Activated CD4-positive, alpha-beta T cell treated with anti-CD3 and anti-CD28 coated beads, Interleukin-2, amount 10 ng/mL, durations not matched to agents 7 days and 5 days (primary cell): ENCODE results near the gene ZCCHC10. TPM values are rescaled to one million over a fixed set of nuclear protein-coding genes. Genes with fewer than 3 reads are reported as not detected.
"Not testable (repeated sequence)": the region's sequence is repeated elsewhere in the genome, so short reads cannot be mapped to it uniquely, and the experiment has no call there.

Experiments used
- CTCF ChIA-PET: fragments of 350-600 bp; sonication (Branson Sonifier 250); formaldehyde crosslinking; loops from one replicate; lab custom pipeline; 2021; ENCODE audit warnings: antibody characterized with exemption; lab: Charles Lee
- POLR2A ChIA-PET: fragments of 350-600 bp; sonication (Branson Sonifier 250); formaldehyde crosslinking; loops from one replicate; lab custom pipeline; 2021; ENCODE audit warnings: antibody characterized with exemption; lab: Charles Lee
- DNase-seq: peaks from one replicate; pipeline ENCODE4 v3.0.0-alpha.2; 2020
- H3K27ac Mint-ChIP-seq: one replicate; pipeline ENCODE4 v1.8.0; 2021; ENCODE audit warnings: mild to moderate bottlenecking, moderate library complexity, mixed read lengths
- H3K27me3 Mint-ChIP-seq: one replicate; pipeline ENCODE4 v1.8.0; 2021; ENCODE audit warnings: mixed read lengths
- H3K36me3 Mint-ChIP-seq: one replicate; pipeline ENCODE4 v1.8.0; 2021; ENCODE audit warnings: low read depth, mixed read lengths
- H3K4me1 Mint-ChIP-seq: one replicate; pipeline ENCODE4 v1.8.0; 2021; ENCODE audit warnings: mixed read lengths
- H3K4me3 Mint-ChIP-seq: one replicate; pipeline ENCODE4 v1.8.0; 2021; ENCODE audit warnings: mild to moderate bottlenecking, moderate library complexity, mixed read lengths
- H3K9me3 Mint-ChIP-seq: one replicate; pipeline ENCODE4 v1.8.0; 2021; ENCODE audit warnings: mixed read lengths
- total RNA-seq, 2 experiments: library from RNA; stranded (reverse); gene quantifications; one replicate each; pipeline ENCODE4 v1.2.3, GENCODE V29; 2021

The ZCCHC10 gene
- total RNA-seq, 2 experiments from 2014 or later = 27.8 to 31.9 TPM

GRCh38 chr5:132963171-132964104 is 62.9 kb downstream of the ZCCHC10 start, which contains the start of gene AFF4:
Gene AFF4, minus strand, starts transcription at chr5:132963634. Its CDS starts 26,445 bp downstream, at chr5:132937189.
- ChIA-PET CTCF (interaction anchor here (0.6 to 1.7 kb wide), 5 partner anchors 9 to 102 kb away, joined by 3 to 5 read pairs (median 4); no protein-coding TSS in a partner anchor), POLR2A (interaction anchor here (0.6 to 0.7 kb wide), 3 partner anchors 22 to 88 kb away, joined by 4 to 10 read pairs (median 5); partner anchors contain the start of gene HSPA4)
- DNase-seq = peak; percentile 87
- H3K4me1 Mint-ChIP-seq = peaks cover 23% of the 10 kb centered on the region
- no peaks in the 10 kb centered on the region for H3K27me3 Mint-ChIP-seq
- peak within 1 kb of the TSS; percentile 95 for H3K4me3 Mint-ChIP-seq
- H3K36me3 Mint-ChIP-seq = peaks cover 18% of the 10 kb centered on the region
- peak within 1 kb of the TSS; percentile 99 for H3K27ac Mint-ChIP-seq
- H3K9me3 Mint-ChIP-seq = no peaks in the 10 kb centered on the region

- POLR2A ChIA-PET = interaction anchor here (0.6 to 0.7 kb wide), 2 partner anchors 22 to 89 kb away, joined by 4 to 10 read pairs; partner anchors contain the start of gene HSPA4
- CTCF ChIA-PET = interaction anchor here (0.6 to 1.7 kb wide), 4 partner anchors 8 to 88 kb away, joined by 3 to 4 read pairs (median 4); no protein-coding TSS in a partner anchor
- Mint-ChIP-seq H3K27ac (peak overlapping the region; percentile 99), H3K4me3 (peak overlapping the region; percentile 95), H3K27me3 (no peaks in the 10 kb centered on the region), H3K36me3 (peaks cover 19% of the 10 kb centered on the region), H3K9me3 (no peaks in the 10 kb centered on the region), H3K4me1 (peaks cover 23% of the 10 kb centered on the region)
- DNase-seq = peak; percentile 29
Observed at GRCh38 chr5:132962429-132963021, 63.8 kb downstream of the ZCCHC10 start.

DNA sequence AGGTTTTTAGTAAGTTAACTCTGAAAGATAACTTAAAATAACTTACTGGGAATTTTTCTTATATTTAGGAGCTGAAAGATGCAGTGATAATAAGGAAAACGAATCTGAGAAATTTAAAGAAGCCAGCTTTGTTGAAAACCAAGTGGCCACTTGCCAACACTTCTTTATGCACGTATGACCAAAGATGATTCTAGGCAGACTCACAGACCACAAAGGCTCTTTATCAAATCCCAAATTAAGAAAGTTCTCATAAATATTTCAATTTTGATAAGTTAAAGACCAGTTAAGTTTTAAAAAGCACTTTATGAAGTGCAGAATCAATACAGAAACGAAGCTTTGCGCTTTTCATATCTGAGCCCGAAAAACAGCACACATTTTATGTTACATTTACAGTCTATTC is 64.5 kb downstream of the ZCCHC10 start:
- DNase-seq = no peak
- H3K27ac Mint-ChIP-seq = peak overlapping the region; percentile 99
- H3K4me3 Mint-ChIP-seq = peak overlapping the region; percentile 95
- H3K36me3 Mint-ChIP-seq = peaks cover 19% of the 10 kb centered on the region
- H3K9me3 Mint-ChIP-seq = no peaks in the 10 kb centered on the region
- CTCF ChIA-PET = interaction anchor here (0.7 to 1.0 kb wide), 3 partner anchors 11 to 89 kb away, joined by 3 to 4 read pairs (median 3); partner anchors contain the start of gene LEAP2
- POLR2A ChIA-PET = no interaction called here
- peaks cover 23% of the 10 kb centered on the region for H3K4me1 Mint-ChIP-seq
- no peaks in the 10 kb centered on the region for H3K27me3 Mint-ChIP-seq

DNA sequence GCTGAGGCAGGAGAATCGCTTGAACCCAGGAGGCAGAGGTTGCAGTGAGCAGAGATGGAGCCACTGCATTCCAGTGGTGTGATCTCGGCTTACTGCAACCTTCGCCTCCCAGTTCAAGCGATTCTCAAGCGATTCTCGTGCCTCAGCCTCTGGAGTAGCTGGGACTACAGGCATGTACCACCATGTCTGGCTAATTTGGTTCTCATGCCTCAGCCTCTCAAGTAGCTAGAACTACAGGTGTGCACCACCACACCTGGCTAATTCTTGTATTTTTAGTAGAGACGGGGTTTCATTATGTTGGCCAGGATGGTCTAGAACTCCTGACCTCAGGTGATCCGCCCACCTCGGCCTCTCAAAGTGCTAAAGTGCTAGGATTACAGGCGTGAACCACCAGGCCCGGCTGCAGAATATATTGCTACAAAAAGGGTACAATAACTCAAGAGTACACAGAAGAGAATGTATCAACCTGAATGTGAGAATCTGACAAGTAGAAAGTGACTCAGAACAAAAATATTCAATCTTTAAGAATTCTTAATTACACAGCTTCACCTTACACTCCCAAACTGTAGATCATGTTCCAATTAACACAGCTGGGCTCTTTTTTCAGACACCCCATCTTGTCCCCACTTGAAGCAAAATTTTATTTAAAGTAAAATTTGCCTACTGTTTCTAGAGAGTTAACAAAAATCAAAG is 65.1 kb downstream of the ZCCHC10 start:
- Mint-ChIP-seq H3K4me1 (peaks cover 23% of the 10 kb centered on the region), H3K4me3 (peak overlapping the region; percentile 95), H3K27ac (peak overlapping the region; percentile 99), H3K36me3 (peaks cover 19% of the 10 kb centered on the region)
- H3K27me3 Mint-ChIP-seq, POLR2A ChIA-PET, DNase-seq, H3K9me3 Mint-ChIP-seq: not testable (repeated sequence)
- CTCF ChIA-PET = interaction anchor here (0.7 kb wide), 1 partner anchor 88 kb away, joined by 3 read pairs; the partner anchor contains the start of gene LEAP2

DNA sequence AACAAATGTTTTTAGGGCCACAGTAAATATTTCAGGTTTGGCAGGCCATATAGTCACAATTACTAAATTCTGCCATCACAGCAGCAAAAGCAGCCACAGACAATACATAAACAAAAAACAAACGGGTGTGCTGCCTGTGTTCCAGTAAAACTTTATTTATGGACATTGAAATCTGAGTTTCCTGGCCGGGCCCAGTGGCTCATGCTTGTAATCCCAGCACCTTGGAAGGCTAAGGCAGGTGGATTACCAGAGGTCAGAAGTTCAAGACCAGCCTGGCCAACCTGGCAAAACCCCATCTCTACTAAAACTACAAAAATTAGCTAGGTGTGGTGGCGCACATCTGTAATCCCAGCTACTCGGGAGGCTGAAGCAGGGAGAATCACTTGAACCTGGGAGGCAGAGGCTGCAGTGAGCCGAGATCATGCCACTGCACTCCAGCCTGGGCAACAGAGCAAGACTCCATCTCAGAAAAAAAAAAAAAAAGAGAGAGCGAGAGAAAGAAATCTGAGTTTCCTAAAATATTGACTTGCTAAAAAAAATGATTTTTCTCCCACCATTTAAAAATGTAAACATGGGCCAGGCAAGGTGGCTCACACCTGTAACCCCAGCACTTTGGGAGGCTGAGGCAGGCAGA is 70.1 kb downstream of the ZCCHC10 start:
- peaks cover 27% of the 10 kb centered on the region for H3K4me1 Mint-ChIP-seq
- not testable (repeated sequence) for H3K27ac Mint-ChIP-seq

DNA sequence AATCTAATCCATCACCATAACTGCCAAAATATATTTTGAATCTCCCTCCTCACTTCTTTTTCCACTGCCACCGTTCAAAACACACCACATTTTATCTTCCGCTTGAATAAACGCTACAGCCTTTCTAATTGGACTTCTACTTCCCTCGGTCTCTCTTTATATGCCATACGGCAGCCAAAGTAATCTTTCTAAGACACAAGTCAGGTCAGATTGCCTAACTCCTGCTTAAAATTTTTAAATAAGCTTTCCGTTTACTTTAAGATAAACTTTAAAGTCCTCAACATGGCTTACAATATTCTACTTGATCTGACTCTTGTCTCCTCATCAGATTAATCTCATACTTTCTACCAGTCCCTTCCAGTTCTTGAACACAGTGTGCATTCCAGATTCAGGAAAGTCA is 72.6 kb downstream of the ZCCHC10 start:
- ChIA-PET CTCF (interaction anchor here (1.0 kb wide), 1 partner anchor 10 kb away, joined by 4 read pairs; the partner anchor contains the start of gene AFF4), POLR2A (no interaction called here)
- H3K4me3 Mint-ChIP-seq = no peak overlapping the region
- H3K27ac Mint-ChIP-seq = no peak overlapping the region
- DNase-seq = no peak
- peaks cover 2% of the 10 kb centered on the region for H3K9me3 Mint-ChIP-seq
- peaks cover 18% of the 10 kb centered on the region for H3K4me1 Mint-ChIP-seq
- H3K36me3 Mint-ChIP-seq = peaks cover 35% of the 10 kb centered on the region
- H3K27me3 Mint-ChIP-seq = no peaks in the 10 kb centered on the region

More for the DNA sequence above, 70.1 kb downstream of the ZCCHC10 start:
- H3K9me3 Mint-ChIP-seq, CTCF ChIA-PET, H3K27me3 Mint-ChIP-seq, POLR2A ChIA-PET, H3K4me3 Mint-ChIP-seq, DNase-seq: not testable (repeated sequence)
- H3K36me3 Mint-ChIP-seq = peaks cover 38% of the 10 kb centered on the region

DNA sequence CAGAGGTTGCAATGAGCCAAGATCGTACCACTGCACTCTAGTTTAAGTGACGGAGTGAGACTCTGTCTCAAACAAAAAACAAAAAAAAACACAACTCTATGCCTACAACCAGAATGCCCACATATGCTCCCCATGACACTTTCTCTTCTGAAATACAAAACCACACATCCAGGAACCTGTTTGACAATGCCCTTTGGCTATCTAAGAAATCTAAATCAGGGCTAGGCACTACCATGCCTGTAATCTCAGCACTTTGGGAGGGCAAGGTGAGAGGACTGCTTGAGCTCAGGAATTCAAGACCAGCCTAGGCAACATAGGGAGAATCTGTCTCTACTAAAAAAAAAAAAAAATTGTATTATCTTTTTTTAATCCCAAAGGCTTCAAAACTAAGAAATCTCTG is 73.5 kb downstream of the ZCCHC10 start:
- Mint-ChIP-seq H3K4me1 (peaks cover 18% of the 10 kb centered on the region), H3K27me3 (no peaks in the 10 kb centered on the region), H3K9me3 (peaks cover 2% of the 10 kb centered on the region), H3K27ac (no peak overlapping the region), H3K4me3 (no peak overlapping the region), H3K36me3 (peaks cover 32% of the 10 kb centered on the region)
- POLR2A ChIA-PET = no interaction called here
- no peak for DNase-seq
- CTCF ChIA-PET = interaction anchor here (0.6 kb wide), 2 partner anchors 8 to 80 kb away, joined by 3 read pairs; no protein-coding TSS in a partner anchor

- DNase-seq = no peak
- no peak overlapping the region for H3K4me3 Mint-ChIP-seq
- H3K27me3 Mint-ChIP-seq = no peaks in the 10 kb centered on the region
- H3K4me1 Mint-ChIP-seq = peaks cover 21% of the 10 kb centered on the region
- no peak overlapping the region for H3K27ac Mint-ChIP-seq
- peaks cover 32% of the 10 kb centered on the region for H3K36me3 Mint-ChIP-seq
- CTCF ChIA-PET = no interaction called here
- peaks cover 2% of the 10 kb centered on the region for H3K9me3 Mint-ChIP-seq
- POLR2A ChIA-PET = no interaction called here
Observed at GRCh38 chr5:132951897-132952296, 74.5 kb downstream of the ZCCHC10 start.

DNA sequence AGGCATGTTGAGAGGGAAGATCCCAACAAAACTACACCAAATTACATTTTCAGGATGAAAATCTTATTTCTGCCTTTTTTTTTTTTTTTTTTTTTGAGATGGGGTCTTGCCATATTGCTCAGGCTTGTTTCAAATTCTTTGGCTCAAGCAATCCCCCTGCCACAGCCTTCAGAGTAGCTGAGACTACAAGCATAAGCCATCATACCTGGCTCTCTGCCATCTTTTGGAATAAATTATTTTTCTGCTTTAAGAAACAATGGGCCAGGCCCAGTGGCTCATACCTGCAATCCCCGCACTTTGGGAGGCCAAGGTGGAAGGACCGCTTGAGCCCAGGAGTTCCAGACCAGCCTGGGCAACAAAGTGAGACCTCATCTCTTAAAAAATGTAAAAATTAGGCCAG is 77.2 kb downstream of the ZCCHC10 start:
- no peak for DNase-seq
- CTCF ChIA-PET = no interaction called here
- peaks cover 2% of the 10 kb centered on the region for H3K9me3 Mint-ChIP-seq
- POLR2A ChIA-PET = no interaction called here
- H3K36me3 Mint-ChIP-seq = peaks cover 26% of the 10 kb centered on the region
- H3K27me3 Mint-ChIP-seq = no peaks in the 10 kb centered on the region
- H3K4me1 Mint-ChIP-seq = peaks cover 30% of the 10 kb centered on the region
- H3K4me3 Mint-ChIP-seq = no peak overlapping the region
- H3K27ac Mint-ChIP-seq = no peak overlapping the region

GRCh38 chr5:132947671-132948070 is 78.7 kb downstream of the ZCCHC10 start:
- H3K4me1 Mint-ChIP-seq = peaks cover 27% of the 10 kb centered on the region
- no peak overlapping the region for H3K27ac Mint-ChIP-seq
- peaks cover 17% of the 10 kb centered on the region for H3K36me3 Mint-ChIP-seq
- ChIA-PET POLR2A (no interaction called here), CTCF (no interaction called here)
- no peaks in the 10 kb centered on the region for H3K27me3 Mint-ChIP-seq
- DNase-seq = no peak
- peaks cover 2% of the 10 kb centered on the region for H3K9me3 Mint-ChIP-seq
- H3K4me3 Mint-ChIP-seq = no peak overlapping the region
